ENCODE measurements around the gene EWSR1. TPM values are rescaled to one million over a fixed set of nuclear protein-coding genes. Genes with fewer than 3 reads are reported as not detected.

Gene EWSR1
- total RNA-seq, 1 donor from 2014 or later = 121 TPM

DNA sequence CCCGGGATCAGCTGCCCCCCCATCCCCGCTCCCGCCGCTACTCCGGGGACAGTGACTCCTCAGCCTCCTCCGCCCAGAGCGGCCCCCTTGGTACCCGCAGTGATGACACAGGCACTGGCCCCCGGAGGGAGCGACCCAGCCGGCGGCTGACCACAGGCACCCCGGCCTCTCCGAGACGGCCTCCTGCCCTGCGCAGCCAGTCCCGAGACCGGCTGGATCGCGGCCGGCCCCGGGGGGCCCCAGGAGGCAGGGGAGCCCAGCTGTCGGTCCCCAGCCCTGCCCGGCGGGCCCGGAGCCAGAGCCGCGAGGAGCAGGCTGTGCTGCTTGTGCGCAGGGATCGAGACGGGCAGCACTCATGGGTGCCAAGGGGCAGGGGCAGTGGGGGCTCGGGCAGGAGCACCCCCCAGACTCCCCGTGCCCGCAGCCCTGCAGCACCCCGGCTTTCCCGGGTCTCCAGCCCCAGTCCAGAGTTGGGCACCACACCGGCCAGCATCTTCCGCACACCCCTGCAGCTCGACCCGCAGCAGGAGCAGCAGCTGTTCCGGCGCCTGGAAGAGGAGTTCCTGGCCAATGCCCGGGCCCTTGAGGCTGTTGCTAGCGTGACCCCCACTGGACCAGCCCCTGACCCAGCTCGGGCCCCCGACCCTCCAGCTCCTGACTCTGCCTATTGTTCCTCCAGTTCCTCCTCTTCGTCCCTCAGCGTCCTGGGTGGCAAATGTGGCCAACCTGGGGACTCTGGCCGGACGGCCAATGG is 43.6 kb downstream of the EWSR1 start:
- ATAC-seq = peak; percentile 0
- peak; percentile 64 for DNase-seq
- intact Hi-C loops (cut with micrococcal nuclease) = no loop called here

DNA sequence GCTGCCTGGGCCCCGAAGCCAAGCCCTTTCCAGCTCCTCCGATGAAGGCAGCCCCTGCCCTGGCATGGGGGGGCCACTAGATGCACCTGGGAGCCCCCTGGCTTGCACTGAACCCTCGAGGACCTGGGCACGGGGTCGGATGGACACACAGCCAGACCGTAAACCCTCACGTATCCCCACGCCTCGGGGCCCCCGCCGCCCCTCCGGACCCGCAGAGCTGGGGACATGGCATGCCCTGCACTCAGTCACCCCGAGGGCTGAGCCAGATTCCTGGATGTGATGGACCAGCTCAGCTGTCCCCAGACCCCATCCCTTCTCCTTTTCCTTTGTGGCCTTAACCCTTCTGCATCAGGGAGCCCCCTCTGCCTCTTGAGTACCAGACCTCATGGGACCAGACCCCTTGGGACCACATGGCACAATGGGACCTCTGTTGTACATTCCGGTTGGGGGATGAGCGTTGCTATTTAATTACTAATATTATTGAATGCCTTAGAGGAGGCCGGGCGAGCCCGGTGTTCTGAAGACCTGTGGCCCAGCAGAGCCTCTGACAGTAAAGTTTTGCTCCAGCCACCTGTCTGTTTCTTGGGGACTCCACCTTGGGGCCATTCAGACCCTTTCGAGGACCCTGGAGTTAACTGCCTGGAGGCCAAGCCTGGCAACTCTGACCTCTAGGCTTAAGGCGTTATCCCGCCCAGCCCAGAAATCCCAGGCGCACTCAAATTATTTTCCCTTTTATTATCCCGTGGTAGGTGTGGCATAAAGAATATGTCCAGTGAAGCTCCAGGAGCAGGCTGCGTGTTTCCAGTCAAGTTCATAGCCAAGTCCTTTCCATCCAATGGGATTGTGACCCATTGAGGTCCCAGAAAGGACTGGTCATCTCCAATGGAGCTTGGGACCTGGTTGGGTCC is 44.4 kb downstream of the EWSR1 start:
- DNase-seq (no peak), ATAC-seq (no peak)
- intact Hi-C loops (cut with micrococcal nuclease) = no loop called here

DNA sequence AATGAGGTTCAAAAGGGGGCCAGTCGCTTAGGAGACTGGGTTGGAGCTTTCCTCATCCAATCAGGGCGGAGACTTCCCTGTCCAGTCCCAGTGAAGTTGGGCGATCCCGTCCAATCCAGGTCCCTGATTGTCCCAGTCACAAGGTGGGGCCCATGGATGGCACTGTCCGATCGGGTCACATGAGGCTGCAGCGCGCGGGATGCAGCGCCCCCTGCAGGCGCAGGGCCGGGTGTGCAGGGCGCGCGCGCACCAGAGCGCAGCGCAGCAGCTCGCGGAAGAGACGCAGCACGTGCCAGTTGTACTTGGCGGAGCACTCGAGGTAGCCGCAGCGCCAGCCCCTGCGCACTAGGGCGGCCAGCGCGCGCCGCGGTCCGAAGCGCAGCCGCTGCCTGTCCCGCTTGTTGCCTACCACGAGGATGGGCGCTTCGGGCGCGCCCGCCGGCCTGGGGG is 45.1 kb downstream of the EWSR1 start:
- DNase-seq = peak; percentile 67

DNA sequence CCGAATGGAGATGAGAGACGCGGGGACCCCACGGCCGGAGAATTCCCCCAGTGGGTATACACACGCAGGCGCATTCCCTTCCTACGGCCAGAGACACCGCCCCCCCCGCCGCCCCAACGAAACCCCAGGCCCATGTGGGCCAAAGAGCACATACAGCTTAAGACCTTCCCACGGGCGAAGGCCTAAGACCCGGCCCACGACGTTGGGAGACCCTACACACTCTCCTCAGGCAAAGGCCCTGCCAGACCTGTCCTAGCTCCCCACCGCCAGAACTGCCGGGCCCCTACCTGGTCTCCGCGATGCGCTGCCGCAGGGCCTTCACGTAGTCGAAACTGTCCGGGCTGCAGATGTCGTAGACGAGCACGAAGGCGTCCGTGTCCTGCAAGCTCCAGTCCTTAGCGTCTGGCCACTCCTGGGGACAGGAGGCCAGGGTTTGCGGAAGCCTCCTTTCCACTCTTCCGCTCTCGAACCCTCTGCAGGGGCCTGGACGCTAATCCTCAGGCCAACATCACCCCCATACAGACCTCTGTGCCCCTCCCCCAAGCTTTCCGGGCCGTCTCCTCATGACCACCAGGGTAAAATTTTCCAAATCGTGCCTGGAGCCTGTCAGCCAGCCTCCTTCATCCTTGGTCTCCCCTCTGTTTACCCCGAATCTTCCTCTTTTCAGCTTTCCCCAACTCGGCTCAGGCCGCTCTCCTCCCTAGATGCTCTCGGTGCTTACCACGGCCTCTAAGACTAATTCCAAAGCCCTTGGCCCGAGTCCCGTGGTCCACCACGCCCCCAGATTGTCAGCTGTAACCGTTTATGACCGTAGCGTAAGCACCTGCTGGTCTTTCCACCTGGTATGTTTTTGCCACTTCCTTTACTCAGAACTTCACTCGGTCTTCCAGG is 45.8 kb downstream of the EWSR1 start:
- DNase-seq = no peak
- intact Hi-C loops (cut with micrococcal nuclease) = no loop called here
- no peak for ATAC-seq

More for the DNA sequence above, 45.1 kb downstream of the EWSR1 start:
- intact Hi-C loops (cut with micrococcal nuclease) = no loop called here
- ATAC-seq = peak; percentile 2

DNA sequence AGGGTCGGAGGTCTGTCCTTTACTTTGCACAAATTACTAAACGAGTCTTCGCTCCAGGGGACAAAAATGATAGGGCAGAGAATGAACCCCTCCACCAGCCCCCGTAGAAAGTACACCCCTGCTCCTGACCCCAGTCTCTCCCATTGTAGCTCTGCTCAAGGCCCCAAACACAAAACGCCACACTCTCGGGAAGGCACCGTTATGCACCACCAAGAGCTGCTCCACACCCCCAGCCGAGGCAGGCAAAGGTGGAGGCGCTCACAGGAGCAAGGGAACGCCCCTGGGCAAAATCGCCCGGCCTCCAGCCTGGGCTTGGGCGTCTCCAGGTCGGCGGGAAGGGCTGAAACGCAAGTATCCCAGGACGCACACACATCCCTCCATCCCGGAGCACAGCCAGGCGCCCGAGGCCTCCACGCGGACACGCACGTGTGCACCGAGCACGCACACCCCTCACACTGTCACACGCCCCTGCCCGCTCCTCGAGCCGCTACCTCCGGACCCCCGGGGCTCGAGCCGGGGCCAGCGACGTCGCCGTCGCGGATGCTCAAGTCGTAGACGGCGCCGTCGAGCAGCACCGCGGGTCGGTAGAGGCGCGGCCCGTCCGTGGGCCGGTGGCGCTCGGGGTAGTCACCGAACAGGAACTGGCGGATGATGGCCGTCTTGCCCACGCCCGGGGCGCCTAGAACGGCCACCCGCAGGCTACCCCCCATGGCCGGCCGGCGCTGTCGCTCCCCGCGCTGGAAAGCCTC is 46.6 kb downstream of the EWSR1 start:
- DNase-seq = no peak
- no peak for ATAC-seq
- intact Hi-C loops (cut with micrococcal nuclease) = no loop called here

DNA sequence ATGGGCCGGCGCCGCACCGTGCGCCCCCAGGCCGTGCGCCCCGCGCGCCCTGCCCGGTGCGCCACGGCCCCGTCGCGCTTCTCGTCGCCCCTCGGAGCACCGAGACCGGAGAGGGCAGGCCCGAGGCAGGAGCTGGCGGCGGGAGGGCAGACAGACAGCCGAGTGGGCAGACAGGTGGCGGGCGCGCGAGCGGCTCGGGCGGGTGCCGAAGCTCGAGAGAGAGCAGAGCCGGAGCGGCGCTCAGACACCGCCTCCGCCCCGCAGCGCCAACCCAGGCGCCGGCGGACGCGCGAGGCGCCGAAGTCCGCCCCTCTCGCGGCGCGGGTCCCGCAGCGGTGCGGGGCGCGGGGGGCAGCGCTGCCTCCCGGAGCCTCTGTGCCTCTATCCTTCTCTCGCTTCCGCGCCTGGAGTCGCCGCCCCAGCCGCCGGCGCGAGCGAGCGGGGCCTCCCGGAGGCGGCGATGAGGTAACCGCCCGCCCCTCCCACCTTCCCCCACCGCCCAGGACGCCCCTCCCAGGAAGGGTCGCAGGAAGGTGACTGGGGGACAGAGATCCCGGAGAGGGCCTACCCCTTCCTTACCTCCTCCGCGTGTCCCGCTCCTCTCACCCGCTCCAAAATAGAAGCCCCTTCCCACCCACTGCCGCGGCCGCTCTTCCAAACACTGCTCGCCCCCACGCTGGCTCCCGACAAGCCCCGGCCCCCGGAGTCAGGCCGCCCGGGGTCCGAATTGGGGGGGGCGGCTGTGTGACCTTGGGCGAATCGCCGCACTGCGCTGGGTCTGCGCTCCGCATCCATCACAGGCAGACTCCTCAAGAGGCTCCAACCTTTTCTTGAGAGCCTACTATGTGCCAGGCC is 47.4 kb downstream of the EWSR1 start, which contains the start of gene RASL10A:
Gene RASL10A (minus strand): TSS at position 412 of the 855 bp plus-strand sequence. CDS start 451 bp downstream, outside the sequence.
- intact Hi-C loops (cut with micrococcal nuclease) = no loop called here
- DNase-seq (no peak), ATAC-seq (no peak)

DNA sequence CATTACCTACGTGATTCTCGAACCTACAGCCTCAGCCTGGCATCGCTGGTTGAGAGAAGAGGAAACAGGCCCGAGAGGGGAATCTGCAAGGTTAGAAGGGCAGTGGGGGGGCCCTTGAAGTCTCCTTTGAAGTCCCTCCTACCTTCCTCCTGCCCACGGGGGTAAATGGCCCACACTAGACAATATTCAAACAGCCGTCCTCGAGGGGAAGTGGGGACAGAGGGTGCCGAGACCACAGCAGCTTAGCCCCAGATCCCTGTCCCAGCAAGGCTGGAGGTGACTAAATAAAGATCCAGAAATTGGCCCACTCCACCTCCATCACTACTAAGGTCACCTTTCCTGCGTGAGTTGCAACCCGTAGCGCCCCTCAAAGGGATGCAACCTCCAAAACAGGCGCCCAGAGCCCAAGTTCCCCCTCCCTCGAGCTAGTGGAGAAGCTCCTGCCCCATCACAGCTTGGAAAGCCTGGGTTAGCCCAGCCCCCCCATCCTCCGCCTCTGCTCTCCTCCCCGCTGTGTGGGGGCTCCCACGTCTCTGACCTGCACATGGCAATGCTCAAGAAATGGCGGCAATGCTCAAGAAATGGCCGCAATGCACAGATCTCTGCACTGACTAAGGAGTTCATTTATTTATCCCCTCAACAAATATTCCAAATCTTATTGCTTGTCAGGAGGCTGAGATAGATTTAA is 48.2 kb downstream of the EWSR1 start:
- intact Hi-C loops (cut with micrococcal nuclease) = no loop called here
- DNase-seq (no peak), ATAC-seq (no peak)

DNA sequence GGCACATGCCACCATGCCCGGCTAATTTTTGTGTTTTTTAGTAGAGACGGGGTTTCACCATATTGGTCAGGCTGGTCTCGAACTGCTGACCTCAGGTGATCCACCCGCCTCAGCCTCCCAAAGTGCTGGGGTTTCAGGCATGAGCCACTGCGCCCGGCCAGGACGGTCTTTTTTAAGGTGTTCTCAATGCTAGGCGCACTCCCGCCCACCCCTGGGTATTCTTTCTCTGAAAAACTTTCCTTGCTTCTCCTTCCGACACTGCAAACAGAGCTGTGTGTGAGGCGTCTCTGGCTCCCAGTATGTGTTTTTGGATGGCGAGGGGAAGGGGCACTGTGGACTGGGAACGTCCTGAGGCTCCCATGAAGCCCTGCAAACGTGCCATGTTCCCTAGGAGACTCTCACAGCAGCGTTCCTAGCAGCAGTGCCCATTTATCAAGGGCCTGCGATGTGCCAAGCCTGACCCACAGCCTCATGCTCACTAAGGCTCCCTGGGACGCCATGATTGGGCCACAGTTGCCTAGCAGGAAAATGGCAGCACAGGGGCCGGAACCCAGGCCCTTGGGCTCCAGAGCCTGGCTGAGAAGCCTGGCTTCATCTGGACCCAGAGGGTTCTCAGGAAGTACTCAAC is 49.9 kb downstream of the EWSR1 start:
- no peak for ATAC-seq
- DNase-seq = no peak
- intact Hi-C loops (cut with micrococcal nuclease) = no loop called here

DNA sequence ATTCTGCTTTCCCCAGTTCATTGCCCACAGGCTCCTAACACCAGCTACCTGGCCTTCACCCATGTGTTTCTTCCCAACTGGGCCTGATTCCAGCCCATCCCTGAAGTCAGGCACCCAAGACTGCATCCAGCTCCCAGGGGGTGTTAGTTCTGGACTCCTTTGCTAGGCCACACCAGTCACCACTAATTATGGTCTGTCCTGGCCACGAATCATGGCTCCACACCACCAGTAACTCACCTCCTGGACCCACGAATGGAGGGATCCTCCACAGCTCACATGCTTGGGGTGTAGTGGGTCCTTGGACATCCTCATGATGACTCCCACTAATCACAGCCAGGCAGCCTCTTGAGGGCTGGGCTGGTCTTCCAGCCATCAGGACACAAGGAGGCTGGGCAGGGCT is 51.0 kb downstream of the EWSR1 start:
- no peak for ATAC-seq

DNA sequence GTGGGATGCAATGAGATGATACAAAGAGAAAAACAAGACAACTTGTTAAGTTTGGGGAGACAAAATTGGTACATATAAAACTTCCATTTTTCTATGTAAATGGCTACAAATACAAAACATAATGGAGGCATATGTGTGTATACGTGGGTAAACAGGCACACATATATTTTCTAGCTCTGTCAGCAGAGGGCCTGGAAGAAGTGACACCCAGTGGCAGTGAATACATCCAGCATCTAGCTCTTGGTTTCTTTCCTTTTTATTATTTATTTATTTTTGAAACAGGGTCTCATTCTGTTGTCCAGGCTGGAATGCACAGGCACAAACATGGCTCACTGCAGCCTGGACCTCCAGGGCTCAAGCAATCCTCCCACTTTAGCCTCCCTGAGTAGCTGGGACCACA is 52.5 kb downstream of the EWSR1 start:
- DNase-seq (no peak), ATAC-seq (no peak)
- intact Hi-C loops (cut with micrococcal nuclease) = no loop called here

More for the DNA sequence above, 51.0 kb downstream of the EWSR1 start:
- DNase-seq = no peak
- intact Hi-C loops (cut with micrococcal nuclease) = no loop called here

DNA sequence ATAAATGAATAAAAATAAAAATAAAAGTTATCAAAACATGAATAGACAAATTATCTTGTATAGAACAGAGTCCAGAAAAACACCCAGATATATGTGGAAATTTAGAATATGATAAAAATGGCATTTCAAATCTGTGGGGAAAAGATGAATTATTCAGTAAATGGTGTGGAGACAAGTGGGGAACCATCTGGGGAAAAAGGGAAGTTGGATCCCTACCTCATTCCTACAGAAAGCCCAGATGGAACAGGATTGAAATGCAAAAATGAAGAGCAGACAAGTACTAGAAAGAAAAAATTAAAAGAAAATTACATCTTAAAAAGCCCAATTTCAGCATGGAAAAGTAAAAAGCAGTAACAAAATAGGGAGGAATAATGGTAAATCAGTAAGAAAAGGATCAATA is 55.6 kb downstream of the EWSR1 start:
- intact Hi-C loops (cut with micrococcal nuclease) = no loop called here
- no peak for ATAC-seq
- DNase-seq = no peak

DNA sequence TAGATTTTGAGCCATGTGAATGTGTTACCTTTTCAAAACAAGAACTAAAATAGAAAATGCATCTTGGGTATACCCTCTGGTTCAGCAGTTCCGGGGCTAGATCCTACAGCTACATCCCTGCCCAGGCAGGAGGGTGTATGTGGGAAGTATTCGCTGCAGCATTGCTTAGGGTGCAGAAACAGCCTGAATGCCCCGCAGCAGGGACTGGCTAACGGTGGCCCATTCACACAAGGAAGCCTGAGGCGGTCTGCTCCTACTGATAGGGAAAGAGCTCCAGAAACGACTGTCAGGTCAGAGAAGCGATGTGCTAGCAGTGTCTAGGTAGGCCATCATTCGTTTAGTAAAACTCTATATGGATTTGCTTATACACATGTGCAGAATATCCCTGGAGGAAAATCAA is 57.3 kb downstream of the EWSR1 start:
- intact Hi-C loops (cut with micrococcal nuclease) = no loop called here
- DNase-seq (no peak), ATAC-seq (no peak)

DNA sequence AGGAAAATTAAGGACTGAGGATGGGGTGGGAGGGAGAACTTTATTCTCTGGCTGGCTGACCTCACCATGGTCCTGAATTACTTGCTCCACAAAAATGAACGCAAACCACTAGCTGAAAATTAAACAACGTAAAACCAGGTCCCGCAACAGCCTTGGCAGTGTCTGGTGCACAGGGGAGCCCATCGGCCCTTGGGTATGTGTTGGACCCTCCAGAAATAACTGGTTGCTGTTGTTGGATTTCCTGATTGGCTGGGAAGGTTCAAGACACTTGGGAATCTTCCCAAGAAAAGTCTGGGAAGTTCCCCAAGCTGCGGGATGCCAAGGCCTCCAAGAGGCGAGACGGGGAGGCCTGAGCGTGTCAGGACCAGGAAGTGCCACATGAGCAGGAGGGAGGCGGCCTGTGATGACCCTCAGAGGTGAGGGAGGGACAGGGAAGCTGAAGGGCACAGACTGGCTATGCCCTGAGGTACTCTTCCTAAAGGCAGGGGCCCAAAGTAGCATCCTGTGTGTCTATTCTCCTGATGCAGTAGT is 57.8 kb downstream of the EWSR1 start:
- ATAC-seq = no peak

DNA sequence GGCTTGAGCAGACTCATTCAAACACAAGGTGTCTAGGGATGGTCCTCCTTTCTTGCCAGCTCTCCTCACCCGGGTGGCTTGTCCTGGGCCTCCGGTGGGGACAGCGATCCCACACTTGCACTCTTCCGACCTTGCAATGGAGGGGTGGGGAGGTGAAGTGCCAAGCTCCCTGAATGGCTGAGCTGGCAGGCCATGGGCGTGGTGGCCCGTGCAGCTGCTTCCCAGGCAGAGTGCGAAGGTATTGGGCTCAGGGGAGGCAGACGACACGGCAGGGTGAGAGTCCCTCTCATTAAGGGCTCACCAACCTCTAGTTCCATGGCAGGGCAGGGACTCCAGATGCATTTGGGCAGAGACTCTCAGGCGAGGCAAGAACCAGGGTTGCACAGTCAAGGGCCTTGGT is 58.4 kb downstream of the EWSR1 start:
- intact Hi-C loops (cut with micrococcal nuclease) = no loop called here
- no peak for ATAC-seq
- no peak for DNase-seq

More for the DNA sequence above, 57.8 kb downstream of the EWSR1 start:
- no peak for DNase-seq
- intact Hi-C loops (cut with micrococcal nuclease) = no loop called here

DNA sequence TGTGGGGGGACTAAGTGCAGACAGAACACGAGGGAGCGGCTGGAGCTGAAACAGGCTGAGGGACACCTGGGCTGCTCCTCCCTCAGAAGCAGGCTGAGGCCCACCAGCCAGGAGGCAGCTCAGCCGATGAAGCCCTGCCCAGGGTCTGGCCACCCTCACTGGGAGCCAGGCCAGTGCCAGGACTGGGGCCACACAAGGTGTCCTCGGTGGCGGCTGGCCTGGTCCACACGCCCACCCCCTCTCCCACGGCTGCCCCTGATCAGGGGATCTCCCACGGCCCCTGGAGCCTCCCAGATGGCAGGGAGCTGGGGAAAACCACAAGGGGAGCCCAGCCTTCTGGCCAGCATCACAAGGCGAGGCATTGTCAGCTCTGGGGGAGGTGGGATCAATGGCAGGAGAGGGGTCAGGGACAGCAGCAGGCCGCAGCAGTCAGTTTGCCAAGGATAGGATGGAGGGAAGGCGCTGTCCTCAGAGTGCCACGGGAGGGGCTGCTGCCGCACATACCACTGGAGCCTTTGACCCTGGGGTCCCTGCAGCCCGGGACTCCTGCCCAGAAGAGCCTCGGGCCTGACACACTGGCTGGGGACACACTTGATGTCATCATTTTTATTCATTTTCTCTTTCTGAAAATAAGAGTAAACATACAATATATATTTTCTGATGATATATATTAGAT is 59.2 kb downstream of the EWSR1 start:
- intact Hi-C loops (cut with micrococcal nuclease) = no loop called here
- DNase-seq (no peak), ATAC-seq (peak; percentile 13)

DNA sequence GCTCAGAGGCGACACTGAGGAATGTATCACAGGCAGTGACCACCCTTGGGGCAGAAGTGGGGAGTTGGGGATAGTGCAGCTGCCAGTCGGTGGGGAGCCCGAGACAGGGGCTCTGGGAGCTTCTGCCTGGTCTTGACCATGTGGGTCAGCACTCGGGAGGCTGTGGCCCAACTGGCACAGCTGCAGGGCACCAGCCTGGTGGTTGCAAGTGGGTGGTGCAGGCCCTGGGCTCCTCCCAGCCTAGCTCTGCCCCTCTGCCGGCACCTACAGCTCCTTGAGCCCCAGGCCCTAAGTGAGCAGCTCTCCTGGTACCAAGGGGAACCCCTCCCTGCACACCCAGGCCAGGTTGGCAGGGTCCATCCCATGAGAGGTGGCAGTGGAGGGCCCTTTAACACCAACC is 60.0 kb downstream of the EWSR1 start:
- intact Hi-C loops (cut with micrococcal nuclease) = no loop called here
- ATAC-seq = no peak
- no peak for DNase-seq
